HS-27A (cell line): ENCODE data around the gene MAP4.

Experiments used
- DNase-seq: peaks from one replicate; pipeline ENCODE4 v3.0.0-alpha.2; 2012; ENCODE audit warnings: low read depth, missing footprints

The MAP4 gene

GRCh38 chr3:47964740-47965139 is 51.5 kb downstream of the MAP4 start:
- DNase-seq: no peak

GRCh38 chr3:47961815-47962606 is 54.2 kb downstream of the MAP4 start:
- no peak for DNase-seq

GRCh38 chr3:47961036-47961435 is 55.2 kb downstream of the MAP4 start:
- DNase-seq: no peak

DNA sequence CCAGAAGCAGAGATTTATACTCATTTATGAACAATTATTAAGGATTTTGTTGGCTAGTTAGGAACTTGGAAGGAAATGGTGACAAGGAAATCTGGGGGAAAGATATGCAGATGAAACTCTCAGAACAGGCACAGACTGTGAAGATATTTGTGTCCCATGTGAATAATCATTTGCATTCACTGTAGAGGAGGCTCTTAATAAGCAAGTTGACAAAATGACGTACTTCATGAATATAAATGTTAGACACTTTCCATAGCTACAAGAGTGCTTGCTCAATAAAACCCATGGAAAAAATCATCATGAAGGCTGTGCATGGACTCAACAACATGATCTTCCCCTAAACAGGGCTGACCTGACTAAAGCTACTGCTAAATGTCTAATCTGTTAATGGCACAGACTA is 59.7 kb downstream of the MAP4 start:
- no peak for DNase-seq

- DNase-seq: no peak
These were observed 61.6 kb downstream of the MAP4 start for GRCh38 chr3:47954567-47954966.

- no peak for DNase-seq
These were observed 65.6 kb downstream of the MAP4 start for GRCh38 chr3:47950453-47951169.

DNA sequence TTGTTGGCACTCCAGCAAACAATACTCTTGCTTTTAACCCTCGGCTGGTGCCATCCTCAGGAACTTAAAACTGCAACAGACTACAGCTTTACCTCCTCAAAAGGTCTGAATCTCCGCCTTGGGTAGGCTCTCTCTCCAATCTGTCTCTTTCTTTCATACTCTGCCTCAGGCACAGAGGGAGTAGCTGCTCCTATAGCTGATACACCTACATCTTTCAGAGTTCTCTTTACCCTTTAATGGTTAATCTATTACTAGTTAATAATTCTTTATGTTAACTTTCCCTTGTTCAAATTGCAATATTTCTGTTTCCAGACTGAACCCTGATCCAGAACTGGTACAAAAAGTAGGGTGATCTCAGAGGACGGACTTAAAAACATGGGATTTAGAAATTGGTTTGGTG is 66.2 kb downstream of the MAP4 start:
- no peak for DNase-seq

DNA sequence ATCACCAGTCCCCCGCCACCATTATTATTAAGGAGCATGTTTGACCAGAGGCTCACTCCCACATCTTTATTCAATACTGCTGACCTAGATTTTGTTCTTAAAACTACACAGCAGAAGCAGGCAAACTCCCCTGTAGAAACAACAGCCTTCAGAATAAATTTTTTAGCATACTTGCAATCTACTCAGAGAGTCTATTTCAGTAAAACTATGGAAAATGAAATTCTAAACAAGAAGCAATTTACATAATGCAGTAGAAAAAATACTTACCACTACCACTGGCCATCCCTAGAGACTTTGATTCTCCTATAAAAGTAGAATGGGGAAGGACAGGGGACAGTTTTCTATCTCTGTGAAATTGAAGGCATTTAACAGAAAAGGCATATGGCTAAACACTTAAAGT is 76.0 kb downstream of the MAP4 start:
- no peak for DNase-seq

DNA sequence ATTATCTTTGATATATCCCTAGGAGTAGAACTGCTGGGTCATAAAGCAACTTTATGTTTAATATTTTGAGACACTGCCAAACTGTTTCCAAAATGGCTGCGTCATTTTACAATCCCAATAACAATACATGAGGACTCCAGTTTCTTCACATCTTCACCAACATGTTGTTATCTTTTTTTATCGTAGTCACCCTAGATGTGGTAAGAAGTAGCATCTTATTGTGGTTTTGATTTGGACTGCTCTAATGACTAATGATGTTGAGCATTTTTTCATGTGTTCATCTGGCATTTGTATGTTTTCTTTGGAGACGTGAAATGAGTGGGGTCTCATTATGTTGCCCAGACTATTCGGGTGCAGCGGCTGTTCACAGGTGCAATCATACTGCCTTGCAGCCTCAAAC is 83.8 kb downstream of the MAP4 start:
- no peak for DNase-seq

DNA sequence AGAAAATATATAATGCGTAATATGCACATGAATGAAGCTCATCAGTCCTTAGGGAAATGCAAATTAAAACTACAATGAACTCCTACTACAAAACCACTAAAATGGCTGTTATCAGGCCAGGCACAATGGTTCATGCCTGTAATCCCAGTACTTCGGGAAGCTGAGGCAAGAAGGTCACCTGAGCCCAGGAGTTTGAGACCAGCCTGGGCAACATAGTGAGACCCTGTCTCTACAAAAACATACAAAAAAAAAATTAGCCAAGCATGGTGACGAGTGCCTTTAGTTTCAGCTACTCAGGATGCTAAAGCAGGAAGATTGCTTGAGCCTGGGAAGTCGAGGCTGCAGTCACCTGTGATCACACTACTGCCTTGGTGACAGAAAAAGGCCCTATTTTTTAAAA is 85.2 kb downstream of the MAP4 start:
- DNase-seq: no peak

- DNase-seq: no peak
These were observed 99.5 kb downstream of the MAP4 start for GRCh38 chr3:47916696-47917095.

DNA sequence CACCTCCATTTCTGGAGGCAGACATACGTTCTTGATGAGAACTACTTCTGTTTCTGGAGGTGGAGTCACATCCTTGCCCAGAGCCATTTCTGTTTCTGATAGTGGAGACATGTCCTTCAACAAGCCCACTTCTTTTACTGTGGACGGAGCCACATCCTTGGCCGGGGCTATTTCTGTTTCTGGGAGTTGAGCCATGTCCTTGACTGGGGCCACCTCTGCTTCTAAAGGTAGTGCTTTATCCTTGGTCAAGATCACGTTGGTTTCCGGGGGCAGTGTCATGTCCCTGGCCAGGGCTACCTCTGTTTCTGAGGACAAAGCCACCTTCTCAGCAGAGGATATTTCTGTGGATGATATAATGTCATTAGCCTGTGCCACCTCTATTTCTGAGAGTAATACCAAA is 100.0 kb downstream of the MAP4 start:
- DNase-seq: no peak

- DNase-seq: no peak
These were observed 104.2 kb downstream of the MAP4 start for GRCh38 chr3:47912006-47912504.

DNA sequence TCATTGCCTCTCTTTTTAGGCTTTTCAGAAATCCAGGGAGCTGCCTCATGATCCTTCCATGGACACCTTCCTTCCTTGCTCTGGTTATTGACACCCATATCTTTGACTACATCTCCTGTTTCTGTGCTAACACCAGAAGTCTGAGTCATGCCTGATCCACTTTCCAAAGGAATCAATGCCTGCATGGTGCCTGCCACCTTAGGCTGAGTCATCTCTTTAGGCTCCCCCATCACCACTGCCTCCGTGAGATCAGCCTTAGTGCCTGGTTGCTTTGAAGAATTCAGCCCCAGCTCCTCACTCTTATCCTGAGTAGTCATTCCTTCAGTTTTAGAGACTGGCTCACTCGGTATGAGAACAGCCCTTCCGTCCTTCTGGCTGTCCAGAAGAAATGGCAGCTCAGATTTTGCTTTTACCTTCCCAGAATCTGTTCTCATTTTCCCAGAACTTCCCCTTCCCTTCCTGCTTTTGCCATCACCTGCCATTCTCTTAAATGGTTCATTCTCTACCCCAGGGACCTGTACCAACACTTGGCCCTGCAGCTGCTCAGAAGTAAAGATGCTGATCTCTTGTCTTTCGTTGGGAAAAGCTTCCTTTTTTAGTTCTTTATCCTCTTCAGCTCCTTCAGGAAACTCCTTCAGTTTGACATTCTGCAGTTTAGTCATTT is 105.3 kb downstream of the MAP4 start:
- DNase-seq: peak; percentile 85

DNA sequence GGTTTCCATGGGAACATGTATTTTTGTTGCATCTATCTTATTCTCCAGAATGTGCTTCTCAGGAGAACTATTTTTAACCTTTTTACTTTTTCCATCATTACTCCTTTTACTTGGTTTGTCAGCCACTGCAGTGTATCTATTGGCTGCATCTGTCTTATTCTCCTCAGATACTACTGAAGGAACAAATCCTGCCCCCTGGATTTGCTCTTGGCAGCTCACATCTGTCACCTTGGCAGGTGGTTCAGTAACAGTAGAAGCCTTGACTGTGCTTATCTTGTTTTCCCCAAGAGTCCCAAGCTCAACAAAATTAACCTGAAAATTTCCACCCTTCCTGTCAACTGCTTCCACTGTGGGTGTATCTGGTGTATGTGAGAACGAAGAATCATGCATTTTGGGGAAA is 106.0 kb downstream of the MAP4 start:
- DNase-seq: no peak

DNA sequence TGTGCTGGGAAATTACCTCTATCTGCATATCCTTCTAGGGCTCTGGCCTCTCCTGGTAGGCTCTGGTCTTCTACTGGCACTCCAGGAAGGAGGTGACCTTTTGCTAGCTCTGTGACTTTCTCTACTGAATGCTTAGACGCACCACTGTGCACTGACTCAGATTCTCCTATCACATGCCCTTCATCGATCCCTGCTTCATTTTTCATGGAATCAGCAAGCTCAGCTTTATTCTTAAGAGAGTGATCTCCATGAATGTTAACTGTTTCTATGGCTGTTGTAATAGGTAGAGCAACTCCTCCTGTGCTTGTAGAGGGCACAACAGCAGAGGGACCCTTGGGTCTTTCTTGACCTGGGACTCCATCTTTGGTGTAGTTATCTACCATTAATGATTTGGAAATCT is 106.6 kb downstream of the MAP4 start:
- DNase-seq: no peak

DNA sequence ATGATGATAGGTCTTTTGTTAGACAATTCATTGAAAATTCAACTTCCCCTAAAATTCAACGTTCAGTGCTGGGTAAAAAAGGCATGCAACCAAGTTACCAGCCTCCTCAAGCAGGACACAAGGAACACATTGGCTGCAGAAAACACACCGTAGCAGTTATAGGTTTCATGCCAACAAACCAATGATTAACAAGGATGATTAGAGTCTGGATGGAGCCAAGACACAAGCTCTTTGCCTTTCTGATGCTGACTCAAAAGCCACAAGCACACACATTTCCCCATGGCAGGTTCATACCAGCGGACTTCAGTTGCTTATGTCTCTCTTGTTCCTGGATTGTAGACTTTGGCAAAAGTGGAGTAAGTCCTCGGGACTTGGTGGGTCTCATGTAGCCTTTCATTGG is 107.5 kb downstream of the MAP4 start:
- no peak for DNase-seq

DNA sequence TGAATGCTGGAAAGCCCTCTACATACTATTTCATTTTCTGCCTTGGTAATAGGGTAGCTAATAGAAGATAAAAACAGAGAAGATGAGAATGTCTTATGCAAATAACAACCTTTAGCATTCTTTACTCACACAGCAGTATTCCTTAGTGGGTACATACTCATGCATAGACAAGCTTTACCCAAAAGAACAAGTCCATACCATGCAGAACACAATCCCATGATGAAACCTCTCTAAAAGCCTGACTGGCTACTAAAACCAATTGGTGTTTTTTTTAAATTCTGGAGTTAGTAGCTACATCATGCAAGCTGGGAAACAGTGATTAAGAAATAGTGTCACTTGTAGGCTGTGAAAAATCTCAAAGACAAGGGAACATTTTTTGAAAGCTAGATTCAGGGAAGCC is 108.4 kb downstream of the MAP4 start:
- DNase-seq: no peak

- no peak for DNase-seq
These were observed 113.5 kb downstream of the MAP4 start for GRCh38 chr3:47902746-47903145.

DNA sequence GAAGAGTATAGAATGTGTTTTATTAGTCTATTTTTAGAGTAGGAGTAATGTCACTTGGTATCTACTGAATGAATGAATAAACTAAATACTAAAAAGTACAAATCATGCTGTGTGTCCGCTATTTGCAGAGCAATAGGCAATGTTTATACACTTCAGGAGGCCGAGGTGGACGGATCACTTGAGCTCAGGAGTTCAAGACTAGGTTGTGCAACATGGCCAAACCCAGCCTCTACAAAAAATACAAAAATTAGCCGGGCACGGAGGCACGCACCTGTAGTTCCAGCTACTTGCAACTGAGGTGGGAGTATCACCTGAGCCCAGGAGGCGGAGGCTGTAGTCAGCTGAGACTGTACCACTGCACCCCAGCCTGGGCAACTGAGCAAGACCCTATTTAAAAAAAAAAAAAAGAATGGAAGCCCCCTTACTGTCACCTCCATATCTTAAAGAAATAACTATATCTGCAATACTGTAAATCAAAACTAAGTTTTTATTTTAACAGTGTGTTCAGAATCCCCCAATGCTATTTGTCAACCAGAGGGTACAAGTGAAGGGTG is 114.9 kb downstream of the MAP4 start:
- DNase-seq: no peak

DNA sequence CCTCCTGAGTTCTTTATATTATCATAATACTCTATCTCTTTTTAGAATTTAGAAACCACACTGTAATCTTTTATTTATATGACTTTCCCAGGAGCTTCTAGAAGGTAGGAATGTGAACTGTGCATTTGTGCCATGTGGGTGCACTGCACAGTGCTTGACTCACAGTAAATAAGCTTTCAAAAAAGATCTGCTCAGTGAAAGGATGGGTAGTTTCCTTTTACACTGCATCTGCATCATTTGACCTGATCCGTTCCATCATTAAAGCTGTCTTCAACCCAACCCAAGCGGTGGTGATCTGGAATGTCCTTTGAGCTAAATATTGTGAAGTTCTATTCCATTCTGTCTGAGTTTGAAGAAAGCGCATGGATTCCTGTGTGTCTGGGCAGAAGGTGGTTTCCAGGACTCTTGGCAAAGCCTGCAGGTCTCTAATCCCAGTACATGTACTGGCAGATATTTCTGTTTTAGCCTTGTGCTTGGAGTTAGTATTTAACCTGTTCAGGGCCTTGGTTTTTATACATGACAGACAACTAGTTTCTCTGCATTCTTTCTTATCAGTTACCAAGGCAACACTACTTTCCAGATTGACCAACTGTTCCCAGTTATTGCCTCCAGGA is 116.6 kb downstream of the MAP4 start:
- no peak for DNase-seq

DNA sequence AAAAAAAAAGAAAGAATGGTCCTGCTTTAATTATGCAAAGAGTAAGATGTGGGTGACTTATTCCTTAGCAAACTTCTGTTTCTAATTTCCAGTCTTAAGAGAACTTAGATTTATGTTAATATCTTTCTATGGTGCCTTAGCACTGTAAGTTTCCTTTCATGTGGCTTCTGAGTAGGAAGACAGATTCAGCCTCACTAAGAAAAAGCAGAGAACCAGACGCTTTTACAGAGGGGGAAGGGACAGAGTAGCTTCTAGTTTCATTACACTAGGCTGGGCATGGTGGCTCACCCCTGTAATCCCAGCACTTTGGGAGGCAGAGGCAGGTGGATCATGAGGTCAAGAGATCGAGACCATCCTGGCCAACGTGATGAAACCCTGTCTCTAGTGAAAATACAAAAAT is 118.3 kb downstream of the MAP4 start:
- DNase-seq: no peak
